Right lobe of liver (tissue), 4 donors: ENCODE results near the gene DHRS1.

Experiments
- POLR2A ChIP-seq: fragments of 450-650 bp; IDR thresholded peaks from one replicate; pipeline ENCODE4 v1.6.1; 2017; ENCODE audit warnings: antibody characterized with exemption, mild to moderate bottlenecking
- TF ChIP-seq, protein P1 (sequence below), 4 donors: fragments of 200-600 bp in 3 of 4; fragments of 450-650 bp in 1 of 4; IDR thresholded peaks; one replicate each; pipeline versions ENCODE4 v1.5.1 to v1.8.0; 2016 to 2022; ENCODE audit warnings: antibody characterized with exemption in 4 of 4, mild to moderate bottlenecking in 2 of 4
- donor health status: DM: no; HTN: no; CAD: no.
- donor health status: DM: no; HTN: no; CAD: no.
- donor health status: DM: no; HTN: yes; CAD: no.

DNA sequence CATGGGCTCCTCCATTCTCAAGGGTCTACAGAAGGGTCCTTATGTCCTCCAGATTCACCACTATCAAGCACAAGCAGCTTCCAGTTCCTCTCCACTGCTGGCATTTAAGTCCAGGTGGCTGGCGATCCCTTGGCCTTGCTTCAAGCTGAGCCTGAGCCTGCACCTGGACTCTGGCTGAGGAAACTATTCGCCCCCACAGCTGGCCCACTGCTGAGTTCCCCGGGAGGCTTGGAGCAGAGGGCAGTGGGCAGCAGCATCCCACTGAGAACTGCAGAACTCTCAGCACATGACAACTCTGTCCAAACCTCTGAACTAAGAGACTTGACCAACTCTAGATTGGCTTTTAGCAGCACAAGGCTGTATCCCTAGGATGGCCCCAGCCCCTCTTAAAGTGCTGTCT is 16.8 kb downstream of the DHRS1 start:
- TF ChIP-seq, protein P1, sequence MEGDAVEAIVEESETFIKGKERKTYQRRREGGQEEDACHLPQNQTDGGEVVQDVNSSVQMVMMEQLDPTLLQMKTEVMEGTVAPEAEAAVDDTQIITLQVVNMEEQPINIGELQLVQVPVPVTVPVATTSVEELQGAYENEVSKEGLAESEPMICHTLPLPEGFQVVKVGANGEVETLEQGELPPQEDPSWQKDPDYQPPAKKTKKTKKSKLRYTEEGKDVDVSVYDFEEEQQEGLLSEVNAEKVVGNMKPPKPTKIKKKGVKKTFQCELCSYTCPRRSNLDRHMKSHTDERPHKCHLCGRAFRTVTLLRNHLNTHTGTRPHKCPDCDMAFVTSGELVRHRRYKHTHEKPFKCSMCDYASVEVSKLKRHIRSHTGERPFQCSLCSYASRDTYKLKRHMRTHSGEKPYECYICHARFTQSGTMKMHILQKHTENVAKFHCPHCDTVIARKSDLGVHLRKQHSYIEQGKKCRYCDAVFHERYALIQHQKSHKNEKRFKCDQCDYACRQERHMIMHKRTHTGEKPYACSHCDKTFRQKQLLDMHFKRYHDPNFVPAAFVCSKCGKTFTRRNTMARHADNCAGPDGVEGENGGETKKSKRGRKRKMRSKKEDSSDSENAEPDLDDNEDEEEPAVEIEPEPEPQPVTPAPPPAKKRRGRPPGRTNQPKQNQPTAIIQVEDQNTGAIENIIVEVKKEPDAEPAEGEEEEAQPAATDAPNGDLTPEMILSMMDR (IDR thresholded peaks at IDR 0.05), result no peak
- no peak for TF ChIP-seq POLR2A
